ENCODE data around the gene C2CD5.

DNA sequence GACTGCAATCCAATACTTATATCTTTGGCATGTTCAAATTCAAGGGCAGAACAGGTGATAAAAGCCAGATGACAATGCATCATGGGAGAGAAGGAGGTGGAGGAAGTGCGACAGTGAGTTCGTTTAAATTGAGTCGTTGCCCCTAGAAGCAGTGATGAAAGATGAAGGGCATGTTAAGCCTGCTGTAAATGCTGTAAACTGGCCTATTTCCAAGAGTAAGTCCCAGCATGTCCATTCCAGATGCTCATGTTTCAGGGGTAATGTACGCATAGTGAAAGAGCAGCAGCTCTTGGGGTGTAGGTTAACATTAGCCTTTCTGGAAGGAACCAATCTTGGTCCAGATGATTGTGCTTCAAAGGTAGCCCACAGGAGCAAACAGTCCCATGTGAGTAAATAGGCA, 97.1 kb downstream of the C2CD5 start:
- TF ChIP-seq, protein P1, sequence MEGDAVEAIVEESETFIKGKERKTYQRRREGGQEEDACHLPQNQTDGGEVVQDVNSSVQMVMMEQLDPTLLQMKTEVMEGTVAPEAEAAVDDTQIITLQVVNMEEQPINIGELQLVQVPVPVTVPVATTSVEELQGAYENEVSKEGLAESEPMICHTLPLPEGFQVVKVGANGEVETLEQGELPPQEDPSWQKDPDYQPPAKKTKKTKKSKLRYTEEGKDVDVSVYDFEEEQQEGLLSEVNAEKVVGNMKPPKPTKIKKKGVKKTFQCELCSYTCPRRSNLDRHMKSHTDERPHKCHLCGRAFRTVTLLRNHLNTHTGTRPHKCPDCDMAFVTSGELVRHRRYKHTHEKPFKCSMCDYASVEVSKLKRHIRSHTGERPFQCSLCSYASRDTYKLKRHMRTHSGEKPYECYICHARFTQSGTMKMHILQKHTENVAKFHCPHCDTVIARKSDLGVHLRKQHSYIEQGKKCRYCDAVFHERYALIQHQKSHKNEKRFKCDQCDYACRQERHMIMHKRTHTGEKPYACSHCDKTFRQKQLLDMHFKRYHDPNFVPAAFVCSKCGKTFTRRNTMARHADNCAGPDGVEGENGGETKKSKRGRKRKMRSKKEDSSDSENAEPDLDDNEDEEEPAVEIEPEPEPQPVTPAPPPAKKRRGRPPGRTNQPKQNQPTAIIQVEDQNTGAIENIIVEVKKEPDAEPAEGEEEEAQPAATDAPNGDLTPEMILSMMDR (IDR thresholded peaks at IDR 0.05; ENCODE audit: borderline replicate concordance, extremely low read depth, low read length, poor library complexity, severe bottlenecking) = no peak
- no peak for TF ChIP-seq EZH2 (IDR thresholded peaks at IDR 0.05; ENCODE audit: borderline replicate concordance, low read depth, low read length, severe bottlenecking)

All from DND-41 (cell line).